ENCODE data around the gene PUS1. TPM values are rescaled to one million over a fixed set of nuclear protein-coding genes. Genes with fewer than 3 reads are reported as not detected.

The PUS1 gene
- total RNA-seq, 1 experiment from 2014 or later = 117 TPM

GRCh38 chr12:131927110-131928079 is 1.7 kb upstream of the PUS1 start:
- Histone ChIP-seq H2AK5ac (ENCODE audit: insufficient read length, low read length) (no peak overlapping the region), H3K14ac (ENCODE audit: insufficient read depth, low read length) (no peak overlapping the region), H2AFZ (ENCODE audit: low read length) (no peak overlapping the region), H4K91ac (ENCODE audit: insufficient read length, low read depth, low read length) (no peak overlapping the region), H3K23me2 (ENCODE audit: insufficient read length, low read depth, low read length, poor library complexity, severe bottlenecking) (peaks cover 13% of the 10 kb centered on the region), H3K79me1 (ENCODE audit: insufficient read depth, low read depth, low read length, poor library complexity, severe bottlenecking) (peaks cover 4% of the 10 kb centered on the region), H3K4me2 (ENCODE audit: insufficient read depth, insufficient read length, low read length) (peak overlapping the region; percentile 59), H3K4me1 (ENCODE audit: insufficient read depth, low read length) (no peaks in the 10 kb centered on the region), H2BK15ac (ENCODE audit: low read depth, low read length) (no peak overlapping the region), H2BK5ac (ENCODE audit: insufficient read length, low read length) (no peak overlapping the region), H3K56ac (ENCODE audit: insufficient read length, low read depth, low read length) (no peak overlapping the region), H3K23ac (ENCODE audit: insufficient read length, low read depth, low read length) (no peak overlapping the region), H3K4ac (ENCODE audit: low read depth, low read length) (no peak overlapping the region), H2BK12ac (ENCODE audit: insufficient read length, low read depth, low read length) (no peak overlapping the region), H3K18ac (ENCODE audit: insufficient read length, low read depth, low read length) (no peak overlapping the region), H2BK20ac (ENCODE audit: low read depth, low read length, poor library complexity, severe bottlenecking) (no peak overlapping the region), H3K27me3 (ENCODE audit: insufficient read depth, low read length) (no peaks in the 10 kb centered on the region), H4K5ac (ENCODE audit: insufficient read length, low read depth, low read length) (no peak overlapping the region), H3K79me2 (ENCODE audit: insufficient read depth, low read length) (peaks cover 7% of the 10 kb centered on the region; the same call in 1 of the 2 replicates), H3T11ph (ENCODE audit: low read length) (no peak overlapping the region), H4K20me1 (ENCODE audit: control insufficient read depth, insufficient read depth, insufficient read length) (no peaks in the 10 kb centered on the region), H2BK120ac (ENCODE audit: low read depth, low read length, poor library complexity, severe bottlenecking) (no peak overlapping the region), H3K27ac (ENCODE audit: insufficient read length, low read depth, low read length) (no peak overlapping the region), H3K9me3 (ENCODE audit: control insufficient read depth, low read depth, low read length) (no peaks in the 10 kb centered on the region), H4K8ac (replicated peaks; ENCODE audit: insufficient read length, low read depth, low read length) (no peak overlapping the region), H3K9ac (ENCODE audit: extremely low read depth, insufficient read length, low read length) (no peak overlapping the region)
- peak; percentile 70 for DNase-seq
- peaks cover 3 to 9% of the 10 kb centered on the region in 2 experiments for H3K4me1 Mint-ChIP-seq
- H3K27me3 Mint-ChIP-seq (ENCODE audit: low read depth) = peaks cover 3% of the 10 kb centered on the region
- H3K36me3 Mint-ChIP-seq (ENCODE audit: insufficient read depth in 1 of 3, low read depth in 3 of 3) = peaks cover 15 to 33% (median 24%) of the 10 kb centered on the region in 3 experiments
- peaks cover 4 to 11% of the 10 kb centered on the region in 2 experiments; a peak in 3 of 5 replicates for H3K9me3 Mint-ChIP-seq
- H3K27ac Mint-ChIP-seq = no peak overlapping the region
- no CpG with 5 or more reads among the region's 24 CpGs for WGBS (ENCODE audit: extremely low coverage, insufficient read length, low lambda C conversion rate)
- peak overlapping the region; percentile 74 to 87 for H3K4me3 Mint-ChIP-seq
- TF ChIP-seq, protein P1, sequence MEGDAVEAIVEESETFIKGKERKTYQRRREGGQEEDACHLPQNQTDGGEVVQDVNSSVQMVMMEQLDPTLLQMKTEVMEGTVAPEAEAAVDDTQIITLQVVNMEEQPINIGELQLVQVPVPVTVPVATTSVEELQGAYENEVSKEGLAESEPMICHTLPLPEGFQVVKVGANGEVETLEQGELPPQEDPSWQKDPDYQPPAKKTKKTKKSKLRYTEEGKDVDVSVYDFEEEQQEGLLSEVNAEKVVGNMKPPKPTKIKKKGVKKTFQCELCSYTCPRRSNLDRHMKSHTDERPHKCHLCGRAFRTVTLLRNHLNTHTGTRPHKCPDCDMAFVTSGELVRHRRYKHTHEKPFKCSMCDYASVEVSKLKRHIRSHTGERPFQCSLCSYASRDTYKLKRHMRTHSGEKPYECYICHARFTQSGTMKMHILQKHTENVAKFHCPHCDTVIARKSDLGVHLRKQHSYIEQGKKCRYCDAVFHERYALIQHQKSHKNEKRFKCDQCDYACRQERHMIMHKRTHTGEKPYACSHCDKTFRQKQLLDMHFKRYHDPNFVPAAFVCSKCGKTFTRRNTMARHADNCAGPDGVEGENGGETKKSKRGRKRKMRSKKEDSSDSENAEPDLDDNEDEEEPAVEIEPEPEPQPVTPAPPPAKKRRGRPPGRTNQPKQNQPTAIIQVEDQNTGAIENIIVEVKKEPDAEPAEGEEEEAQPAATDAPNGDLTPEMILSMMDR (conservative IDR thresholded peaks at IDR 0.05) = peak; percentile 19; the same call in 2 of the 3 replicates

All from H9 (cell line).